CD4-positive, alpha-beta T cell treated with Interleukin-10 for 1 hour (primary cell): ENCODE measurements around the gene TREML2.
"Not testable (repeated sequence)": the region's sequence is repeated elsewhere in the genome, so short reads cannot be mapped to it uniquely, and the experiment has no call there.

Source experiments
- DNase-seq: peaks from one replicate; pipeline ENCODE4 v3.0.0-alpha.2; 2020

Gene TREML2

GRCh38 chr6:41200901-41201763 is at the start of gene TREML2:
TSS of gene TREML2 (minus strand) at chr6:41201149. CDS start at chr6:41201008, 141 bp downstream.
- DNase-seq: no peak

- no peak for DNase-seq
These were observed 47.1 kb upstream of the TREML2 start for GRCh38 chr6:41247882-41248705.

- no peak for DNase-seq
These were observed 46.4 kb upstream of the TREML2 start for GRCh38 chr6:41247288-41247865.

- DNase-seq: not testable (repeated sequence)
These were observed 45.6 kb upstream of the TREML2 start for GRCh38 chr6:41246529-41246928.

GRCh38 chr6:41239467-41240159 is 38.7 kb upstream of the TREML2 start:
- DNase-seq: no peak

- DNase-seq: no peak
These were observed 36.2 kb upstream of the TREML2 start for GRCh38 chr6:41237128-41237527.

GRCh38 chr6:41236276-41236675 is 35.3 kb upstream of the TREML2 start:
- no peak for DNase-seq

- no peak for DNase-seq
These were observed 31.7 kb upstream of the TREML2 start for GRCh38 chr6:41232667-41233066.

- DNase-seq: no peak
These were observed 30.3 kb upstream of the TREML2 start for GRCh38 chr6:41231246-41231645.

- no peak for DNase-seq
These were observed 28.8 kb upstream of the TREML2 start for GRCh38 chr6:41229721-41230120.

- no peak for DNase-seq
These were observed 27.7 kb upstream of the TREML2 start for GRCh38 chr6:41228616-41229015.

GRCh38 chr6:41228096-41228495 is 27.1 kb upstream of the TREML2 start, which contains the start of gene TREML4:
TSS of gene TREML4 (plus strand) at chr6:41228349. CDS start at chr6:41228428, 79 bp downstream.
- DNase-seq: no peak

- DNase-seq: no peak
These were observed 25.8 kb upstream of the TREML2 start for GRCh38 chr6:41226752-41227151.

- DNase-seq: no peak
These were observed 23.9 kb upstream of the TREML2 start for GRCh38 chr6:41224800-41225199.

GRCh38 chr6:41222513-41222912 is 21.6 kb upstream of the TREML2 start:
- no peak for DNase-seq

- DNase-seq: no peak
These were observed 21.1 kb upstream of the TREML2 start for GRCh38 chr6:41222045-41222444.

GRCh38 chr6:41216616-41217015 is 15.7 kb upstream of the TREML2 start:
- no peak for DNase-seq

- DNase-seq: no peak
These were observed 14.8 kb upstream of the TREML2 start for GRCh38 chr6:41215777-41216176.

GRCh38 chr6:41214559-41215238 is 13.8 kb upstream of the TREML2 start:
- DNase-seq: no peak

GRCh38 chr6:41209547-41210320 is 8.8 kb upstream of the TREML2 start:
- DNase-seq: no peak

GRCh38 chr6:41208439-41209106 is 7.6 kb upstream of the TREML2 start:
- no peak for DNase-seq
